Measurements from ENCODE around the gene DDIT3.

DNA sequence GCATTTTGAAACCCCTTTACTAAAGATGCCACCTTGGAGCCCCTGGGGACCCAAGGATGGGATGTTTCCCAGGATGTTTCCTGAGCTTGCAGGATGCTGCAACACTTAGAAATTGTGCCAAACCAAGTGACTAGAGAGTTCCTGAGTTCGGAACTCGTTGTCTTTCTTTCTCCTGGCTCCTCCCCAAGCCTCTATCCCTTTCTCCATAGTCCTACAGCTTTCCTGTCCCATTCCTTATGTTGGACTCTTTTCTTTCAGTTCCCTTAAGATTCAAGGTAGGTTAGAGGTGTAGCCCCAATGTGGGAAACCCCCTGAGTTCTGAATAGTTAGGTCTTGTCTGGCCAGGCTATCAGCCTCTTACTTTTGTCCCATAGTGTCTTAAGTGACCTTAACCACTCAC, 28.2 kb upstream of the DDIT3 start:
- TF ChIP-seq EZH2 (IDR thresholded peaks at IDR 0.05) (no peak), FOXP2 (optimal IDR thresholded peaks at IDR 0.05; ENCODE audit: control extremely low read depth, extremely low read length, insufficient read depth) (no peak)
